OCI-LY7 (cell line): ENCODE measurements around the gene CHST14. TPM values are rescaled to one million over a fixed set of nuclear protein-coding genes. Genes with fewer than 3 reads are reported as not detected.

Source experiments
- BruUV-seq: library from RNA; stranded (reverse); fragments of 400-500 nt; replicated peaks from 2 replicates; lab custom pipeline; 2021; lab: Mats Ljungman, UMichigan
- CTCF ChIA-PET: fragments of 300-600 bp; sonication (Branson Sonifier 250); formaldehyde crosslinking; loops from one replicate; lab custom pipeline; 2022; ENCODE audit warnings: antibody characterized with exemption; ENCODE audit not compliant: unreplicated experiment; lab: Charles Lee
- POLR2A ChIA-PET: fragments of 300-600 bp; sonication (Branson Sonifier 250); formaldehyde crosslinking; loops from one replicate; lab custom pipeline; 2022; ENCODE audit warnings: antibody characterized with exemption; lab: Charles Lee
- DNase-seq: peaks from one replicate; pipeline ENCODE4 v3.0.0-alpha.2; 2015; ENCODE audit warnings: low spot score
- H2AFZ ChIP-seq: fragments of 200-600 bp; sonication (generic), shearing (Covaris generic); 2 replicates; pipeline ENCODE4 v1.6.1; 2014; ENCODE audit warnings: mild to moderate bottlenecking, antibody characterized with exemption, low read length, moderate library complexity
- H3K27ac ChIP-seq: fragments of 200-600 bp; sonication (generic); 2 replicates; pipeline ENCODE4 v1.5.1; 2014; ENCODE audit warnings: mixed run types, low read depth, mild to moderate bottlenecking, moderate library complexity, low read length, inconsistent platforms; ENCODE audit not compliant: poor library complexity, severe bottlenecking
- H3K36me3 ChIP-seq: fragments of 200-600 bp; sonication (generic); 2 replicates; pipeline ENCODE4 v1.6.1; 2014; ENCODE audit warnings: mild to moderate bottlenecking, antibody characterized with exemption, low read length, moderate library complexity, mixed read lengths; ENCODE audit not compliant: insufficient read depth
- H3K4me1 ChIP-seq: fragments of 200-600 bp; sonication (generic); 2 replicates; pipeline ENCODE4 v1.5.1; 2014; ENCODE audit warnings: mild to moderate bottlenecking, low read length; ENCODE audit not compliant: insufficient read depth, poor library complexity, severe bottlenecking
- H3K4me2 ChIP-seq: fragments of 200-600 bp; sonication (generic); 2 replicates; pipeline ENCODE4 v1.6.1; 2014; ENCODE audit warnings: mild to moderate bottlenecking, low read length
- H3K4me3 ChIP-seq: fragments of 200-600 bp; sonication (generic); 2 replicates; pipeline ENCODE4 v1.5.1; 2014; ENCODE audit warnings: mild to moderate bottlenecking, low read depth, low read length; ENCODE audit not compliant: poor library complexity, severe bottlenecking
- H3K79me2 ChIP-seq: fragments of 200-600 bp; sonication (generic); 2 replicates; pipeline ENCODE4 v1.6.1; 2016; ENCODE audit warnings: low read depth, mild to moderate bottlenecking, low read length, moderate library complexity, mixed read lengths; ENCODE audit not compliant: insufficient read depth
- H3K9me2 ChIP-seq: fragments of 200-600 bp; sonication (generic); 2 replicates; pipeline ENCODE4 v1.6.1; 2016; ENCODE audit warnings: mild to moderate bottlenecking, low read length, mixed read lengths; ENCODE audit not compliant: insufficient read depth
- H3K9me3 ChIP-seq: fragments of 200-600 bp; sonication (generic); 2 replicates; pipeline ENCODE4 v1.6.1; 2014; ENCODE audit warnings: mild to moderate bottlenecking, mixed run types, low read length, mixed read lengths
- H4K20me1 ChIP-seq: fragments of 200-600 bp; sonication (generic); 2 replicates; pipeline ENCODE4 v1.6.1; 2014; ENCODE audit warnings: mild to moderate bottlenecking, antibody characterized with exemption, low read length, moderate library complexity, mixed read lengths; ENCODE audit not compliant: insufficient read depth
- EZH2phosphoT487 ChIP-seq: fragments of 200-600 bp; sonication (generic); IDR thresholded peaks from 2 replicates; pipeline ENCODE4 v1.6.1; 2018; ENCODE audit warnings: low read depth, borderline replicate concordance, mild to moderate bottlenecking, mixed run types, antibody characterized with exemption, low read length, moderate library complexity, mixed read lengths
- intact Hi-C: fragments of 100-400 bp; cut with micrococcal nuclease; formaldehyde crosslinking; loops from one replicate; pipeline ENCODE4 v1.10.0; 2022; ENCODE audit not compliant: unreplicated experiment
- total RNA-seq, 2 experiments: library from RNA; depleted of rRNA in 1 of 2; stranded (reverse); fragments of >200 nt in 1 of 2; shearing (Covaris generic) in 1 of 2; gene quantifications; 2 replicates each; pipeline ENCODE4 v1.2.3, GENCODE V29; 2014 to 2022
- TF ChIP-seq, protein P1 (sequence below): fragments of 200-600 bp; sonication (generic); conservative IDR thresholded peaks from 2 replicates; pipeline ENCODE4 v1.5.1; 2014; ENCODE audit warnings: mild to moderate bottlenecking, antibody characterized with exemption, low read length, moderate library complexity, mixed read lengths

The CHST14 gene
- total RNA-seq, 2 experiments from 2014 or later, result 7.3 to 15.3 TPM

DNA sequence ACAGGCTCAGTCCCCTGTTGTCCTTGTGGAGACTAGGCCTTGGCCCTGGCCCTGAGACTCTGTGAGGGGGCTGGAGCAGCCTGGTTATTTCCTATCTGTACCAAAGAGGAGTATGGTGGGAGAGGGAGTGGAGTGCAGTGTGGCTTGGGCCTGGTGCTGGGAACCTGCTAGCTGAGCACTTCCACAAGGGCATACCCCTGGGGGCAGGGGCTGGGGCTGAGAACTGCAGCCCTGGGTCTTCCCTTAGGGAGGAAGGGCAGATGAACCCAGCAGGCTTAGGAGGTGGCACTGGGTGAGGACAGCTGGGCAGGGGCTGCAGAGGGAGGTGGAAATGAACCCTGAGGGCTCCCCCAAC is 3.5 kb upstream of the CHST14 start:
- Histone ChIP-seq H4K20me1 (no peaks in the 10 kb centered on the region), H3K27ac (no peak overlapping the region), H3K9me2 (no peaks in the 10 kb centered on the region), H3K9me3 (no peaks in the 10 kb centered on the region), H3K4me1 (no peaks in the 10 kb centered on the region), H3K36me3 (peaks cover 36% of the 10 kb centered on the region; the same call in 1 of the 2 replicates), H3K4me3 (no peak overlapping the region), H3K4me2 (no peak overlapping the region), H2AFZ (no peak overlapping the region), H3K79me2 (no peaks in the 10 kb centered on the region)
- intact Hi-C loops, result no loop called here
- no TSS peak for BruUV-seq
- ChIA-PET CTCF (no interaction called here), POLR2A (interaction anchor here (0.6 kb wide), 1 partner anchor 27 kb away, joined by 5 read pairs; no protein-coding TSS in a partner anchor)
- DNase-seq, result no peak
- no peak for TF ChIP-seq EZH2phosphoT487
- TF ChIP-seq, protein P1, sequence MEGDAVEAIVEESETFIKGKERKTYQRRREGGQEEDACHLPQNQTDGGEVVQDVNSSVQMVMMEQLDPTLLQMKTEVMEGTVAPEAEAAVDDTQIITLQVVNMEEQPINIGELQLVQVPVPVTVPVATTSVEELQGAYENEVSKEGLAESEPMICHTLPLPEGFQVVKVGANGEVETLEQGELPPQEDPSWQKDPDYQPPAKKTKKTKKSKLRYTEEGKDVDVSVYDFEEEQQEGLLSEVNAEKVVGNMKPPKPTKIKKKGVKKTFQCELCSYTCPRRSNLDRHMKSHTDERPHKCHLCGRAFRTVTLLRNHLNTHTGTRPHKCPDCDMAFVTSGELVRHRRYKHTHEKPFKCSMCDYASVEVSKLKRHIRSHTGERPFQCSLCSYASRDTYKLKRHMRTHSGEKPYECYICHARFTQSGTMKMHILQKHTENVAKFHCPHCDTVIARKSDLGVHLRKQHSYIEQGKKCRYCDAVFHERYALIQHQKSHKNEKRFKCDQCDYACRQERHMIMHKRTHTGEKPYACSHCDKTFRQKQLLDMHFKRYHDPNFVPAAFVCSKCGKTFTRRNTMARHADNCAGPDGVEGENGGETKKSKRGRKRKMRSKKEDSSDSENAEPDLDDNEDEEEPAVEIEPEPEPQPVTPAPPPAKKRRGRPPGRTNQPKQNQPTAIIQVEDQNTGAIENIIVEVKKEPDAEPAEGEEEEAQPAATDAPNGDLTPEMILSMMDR, result no peak

DNA sequence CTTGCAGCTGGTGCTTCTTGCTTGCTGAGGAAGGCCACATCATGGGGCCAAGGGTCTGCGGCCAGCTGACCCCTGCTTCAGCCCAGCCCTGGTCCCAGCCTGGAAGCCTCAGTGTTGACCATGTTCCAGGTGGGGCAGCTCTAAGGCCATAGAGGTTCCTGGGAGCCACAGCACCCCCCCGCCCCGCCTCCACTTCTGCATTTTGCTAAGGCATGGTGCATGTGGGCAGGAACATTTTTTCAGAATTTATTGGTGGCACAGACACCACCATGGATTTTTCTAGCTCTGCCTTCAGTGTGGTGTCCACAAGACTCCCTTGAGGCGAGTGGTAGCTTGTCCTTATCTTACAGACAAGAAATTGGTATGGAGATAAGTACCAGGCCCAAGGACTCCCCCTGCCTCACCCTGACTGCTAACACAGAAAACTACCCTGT is 1.9 kb upstream of the CHST14 start:
- Histone ChIP-seq H3K36me3 (peaks cover 30% of the 10 kb centered on the region; the same call in 1 of the 2 replicates), H3K4me3 (no peak overlapping the region), H3K27ac (no peak overlapping the region), H3K4me1 (no peaks in the 10 kb centered on the region), H3K79me2 (no peaks in the 10 kb centered on the region), H2AFZ (no peak overlapping the region), H3K4me2 (no peak overlapping the region), H3K9me3 (no peaks in the 10 kb centered on the region), H4K20me1 (no peaks in the 10 kb centered on the region), H3K9me2 (no peaks in the 10 kb centered on the region)
- no peak for TF ChIP-seq EZH2phosphoT487
- TF ChIP-seq, protein P1, result no peak
- intact Hi-C loops, result no loop called here
- DNase-seq, result no peak
- ChIA-PET CTCF (no interaction called here), POLR2A (interaction anchor here (1.6 kb wide), 1 partner anchor 28 kb away, joined by 4 read pairs; the partner anchor contains the start of gene BAHD1)
- BruUV-seq, result no TSS peak

DNA sequence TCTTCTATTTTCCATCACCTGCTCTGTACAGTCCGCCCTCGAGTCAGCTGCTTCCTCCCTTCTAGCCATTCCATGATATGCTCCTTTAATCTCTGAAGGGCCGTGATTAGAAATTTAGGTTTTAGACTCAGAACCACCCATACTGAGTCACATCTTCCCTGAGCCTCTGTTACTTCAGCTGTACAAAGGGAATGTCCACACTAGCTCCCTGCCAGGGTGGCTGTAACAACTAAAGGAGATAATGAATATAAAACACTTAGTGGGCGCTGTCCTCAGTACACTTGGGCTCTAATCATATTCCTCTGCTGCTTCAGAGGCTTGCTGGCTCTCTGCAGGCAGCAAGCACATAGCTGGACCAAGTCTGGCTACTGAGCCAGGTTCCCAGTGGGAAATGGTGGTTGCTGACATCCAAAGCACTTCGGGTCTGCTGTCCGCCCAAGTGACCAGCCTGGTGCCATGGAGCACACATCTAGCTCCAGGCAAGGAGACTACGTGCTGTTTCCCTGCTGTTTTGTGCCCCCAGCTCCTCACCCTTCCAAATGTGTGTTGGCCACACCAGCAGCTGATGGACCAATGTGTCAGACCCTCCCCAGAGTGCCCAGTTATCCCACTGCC is 901 bp upstream of the CHST14 start:
- no peaks in the 10 kb centered on the region for H3K4me1 ChIP-seq
- ChIA-PET POLR2A (interaction anchor here (1.0 to 1.6 kb wide), 2 partner anchors 29 to 64 kb away, joined by 3 to 4 read pairs; partner anchors contain the start of gene BAHD1), CTCF (no interaction called here)
- no peaks in the 10 kb centered on the region for H3K9me2 ChIP-seq
- H3K36me3 ChIP-seq, result peaks cover 20% of the 10 kb centered on the region; the same call in 1 of the 2 replicates
- H3K27ac ChIP-seq, result no peak overlapping the region
- DNase-seq, result no peak
- H3K4me2 ChIP-seq, result peak overlapping the region; percentile 41; the same call in 1 of the 2 replicates
- TF ChIP-seq, protein P1, result no peak
- TF ChIP-seq EZH2phosphoT487, result no peak
- H3K79me2 ChIP-seq, result no peaks in the 10 kb centered on the region
- H3K9me3 ChIP-seq, result no peaks in the 10 kb centered on the region
- H2AFZ ChIP-seq, result no peak overlapping the region; the same call in 1 of the 2 replicates
- H3K4me3 ChIP-seq, result no peak overlapping the region
- no peaks in the 10 kb centered on the region for H4K20me1 ChIP-seq
- intact Hi-C loops, result no loop called here
- no TSS peak for BruUV-seq
